Liver (tissue), 9 donors: ENCODE data around the gene LIPC. TPM values are rescaled to one million over a fixed set of nuclear protein-coding genes. Genes with fewer than 3 reads are reported as not detected.

Source experiments
- DNase-seq: peaks from one replicate; pipeline ENCODE4 v3.0.0-alpha.2; 2017; ENCODE audit warnings: low spot score
- H3K27ac ChIP-seq, 2 donors: one replicate each; pipeline ENCODE4 v1.7.0; 2013; ENCODE audit warnings: inconsistent platforms in 2 of 2, low read length in 2 of 2, control low read depth in 1 of 2, low read depth in 1 of 2, mild to moderate bottlenecking in 1 of 2
- H3K27me3 ChIP-seq, 4 donors: one replicate each; pipeline versions ENCODE4 v1.6.1 to v1.7.0; 2013; ENCODE audit warnings: low read length in 3 of 4, inconsistent platforms in 1 of 4, mild to moderate bottlenecking in 1 of 4, moderate library complexity in 1 of 4; ENCODE audit not compliant: control insufficient read depth in 4 of 4, insufficient read depth in 4 of 4
- H3K36me3 ChIP-seq, 4 donors: one replicate each; pipeline versions ENCODE4 v1.6.1 to v1.7.0; 2013; ENCODE audit warnings: low read length in 3 of 4, mild to moderate bottlenecking in 3 of 4, low read depth in 1 of 4, moderate library complexity in 1 of 4; ENCODE audit not compliant: control insufficient read depth in 4 of 4, insufficient read depth in 3 of 4
- H3K4me1 ChIP-seq, 4 donors: one replicate each; pipeline versions ENCODE4 v1.6.1 to v1.7.0; 2013; ENCODE audit warnings: low read length in 3 of 4, mild to moderate bottlenecking in 3 of 4, moderate library complexity in 1 of 4; ENCODE audit not compliant: control insufficient read depth in 4 of 4, insufficient read depth in 4 of 4
- H3K4me3 ChIP-seq, 3 donors: one replicate each; pipeline versions ENCODE4 v1.6.1 to v1.7.0; 2013; ENCODE audit warnings: low read length in 3 of 3, control low read depth in 1 of 3, low read depth in 1 of 3, mild to moderate bottlenecking in 1 of 3
- H3K9ac ChIP-seq, 2 donors: one replicate each; pipeline ENCODE4 v1.7.0; 2013; ENCODE audit warnings: low read length in 2 of 2, mild to moderate bottlenecking in 2 of 2, moderate library complexity in 2 of 2, control low read depth in 1 of 2, low read depth in 1 of 2
- H3K9me3 ChIP-seq, 4 donors: one replicate each; pipeline versions ENCODE4 v1.6.1 to v1.7.0; 2013; ENCODE audit warnings: low read length in 3 of 4; ENCODE audit not compliant: control insufficient read depth in 4 of 4
- ATF3 ChIP-seq: IDR thresholded peaks from 2 replicates; pipeline ENCODE4 v1.6.1; 2016; ENCODE audit warnings: antibody characterized with exemption
- CTCF ChIP-seq: fragments of 150-350 bp; IDR thresholded peaks from 2 replicates; pipeline ENCODE4 v1.5.1; 2017; ENCODE audit warnings: improper control_type of control experiment, low read depth, low read length; ENCODE audit not compliant: missing input control
- EGR1 ChIP-seq, 2 donors: IDR thresholded peaks; 2 replicates each; pipeline ENCODE4 v1.6.1; 2016 to 2018; ENCODE audit warnings: antibody characterized with exemption in 2 of 2, low read depth in 2 of 2
- FOXA1 ChIP-seq: IDR thresholded peaks from 2 replicates; pipeline ENCODE4 v1.6.1; 2016; ENCODE audit warnings: antibody characterized with exemption
- FOXA2 ChIP-seq: IDR thresholded peaks from 2 replicates; pipeline ENCODE4 v1.6.1; 2016; ENCODE audit warnings: antibody characterized with exemption
- GABPA ChIP-seq, 2 donors: IDR thresholded peaks in 1 of 2; conservative IDR thresholded peaks in 1 of 2; 2 replicates each; pipeline ENCODE4 v1.6.1; 2016; ENCODE audit warnings: antibody characterized with exemption in 2 of 2, mild to moderate bottlenecking in 1 of 2, moderate library complexity in 1 of 2
- HNF4A ChIP-seq, 2 donors: conservative IDR thresholded peaks; 2 replicates each; pipeline ENCODE4 v1.6.1; 2016; ENCODE audit warnings: antibody characterized with exemption in 2 of 2, mild to moderate bottlenecking in 2 of 2
- HNF4G ChIP-seq: IDR thresholded peaks from 2 replicates; pipeline ENCODE4 v1.6.1; 2016; ENCODE audit warnings: antibody characterized with exemption
- JUND ChIP-seq, 2 donors: IDR thresholded peaks; 2 replicates each; pipeline ENCODE4 v1.6.1; 2016; ENCODE audit warnings: antibody characterized with exemption in 2 of 2
- MAX ChIP-seq: IDR thresholded peaks from 2 replicates; pipeline ENCODE4 v1.6.1; 2016; ENCODE audit warnings: antibody characterized with exemption
- NR2F2 ChIP-seq: IDR thresholded peaks from 2 replicates; pipeline ENCODE4 v1.6.1; 2016; ENCODE audit warnings: antibody characterized with exemption
- RAD21 ChIP-seq, 2 donors: IDR thresholded peaks; 2 replicates each; pipeline ENCODE4 v1.6.1; 2016; ENCODE audit warnings: antibody characterized with exemption in 2 of 2, mild to moderate bottlenecking in 2 of 2
- REST ChIP-seq: IDR thresholded peaks from 2 replicates; pipeline ENCODE4 v1.6.1; 2016; ENCODE audit warnings: antibody characterized with exemption, mild to moderate bottlenecking
- RXRA ChIP-seq, 2 donors: IDR thresholded peaks; 2 replicates each; pipeline ENCODE4 v1.6.1; 2017 to 2018; ENCODE audit warnings: antibody characterized with exemption in 2 of 2, mild to moderate bottlenecking in 1 of 2
- SP1 ChIP-seq: IDR thresholded peaks from 2 replicates; pipeline ENCODE4 v1.6.1; 2018; ENCODE audit warnings: antibody characterized with exemption, mild to moderate bottlenecking
- TAF1 ChIP-seq: conservative IDR thresholded peaks from 2 replicates; pipeline ENCODE4 v1.6.1; 2016; ENCODE audit warnings: antibody characterized with exemption, mild to moderate bottlenecking
- YY1 ChIP-seq: IDR thresholded peaks from 2 replicates; pipeline ENCODE4 v1.6.1; 2016; ENCODE audit warnings: antibody characterized with exemption, mild to moderate bottlenecking
- ZBTB33 ChIP-seq: IDR thresholded peaks from 2 replicates; pipeline ENCODE4 v1.6.1; 2016; ENCODE audit warnings: antibody characterized with exemption
- WGBS: extraction: QIAGEN DNeasy Blood & Tissue Kit; methylation state at CpG from one replicate; pipeline ENCODE4 v1.1.7; 2013; 5-methylcytosine and 5-hydroxymethylcytosine counted together
- polyA plus RNA-seq, 2 donors: library from polyadenylated mRNA; stranded (reverse) in 1 of 2; unstranded in 1 of 2; fragments of 200-250 nt in 1 of 2; fragments of >200 nt in 1 of 2; fragmentation: Nextera tagmentation in 1 of 2; extraction: Ambion mirVana in 1 of 2; gene quantifications; one replicate each; pipeline versions ENCODE4 v1.2.1 to v1.2.3, GENCODE V29; 2013 to 2015
- total RNA-seq, 2 donors: library from RNA; depleted of rRNA; stranded (reverse); fragments of >200 nt; gene quantifications; one replicate each; pipeline ENCODE4 v1.2.3, GENCODE V29; 2014
- donor health status: healthy.
- donor health status: healthy.
- donor health status: healthy.
- donor health status: healthy.
- donor health status: healthy.

Gene LIPC
- total and polyA plus RNA-seq, 4 donors: 60.1 to 268 (median 131) TPM

- no peaks in the 10 kb centered on the region for H3K27me3 ChIP-seq
- H3K9ac ChIP-seq: no peak overlapping the region
- no peaks in the 10 kb centered on the region for H3K36me3 ChIP-seq
- no peak for DNase-seq
- H3K9me3 ChIP-seq: no peaks in the 10 kb centered on the region
- TF ChIP-seq MAX (no peak), GABPA (IDR thresholded peaks at IDR 0.05 in 1 of 2, conservative IDR thresholded peaks at IDR 0.05 in 1 of 2) (no peak), EGR1 (IDR thresholded peaks at IDR 0.05; ENCODE audit: low read depth in 2 of 2) (no peak), REST (no peak), FOXA2 (no peak), RAD21 (IDR thresholded peaks at IDR 0.05) (no peak), SP1 (no peak), YY1 (no peak), ATF3 (no peak), JUND (IDR thresholded peaks at IDR 0.05) (no peak), ZBTB33 (no peak), HNF4A (conservative IDR thresholded peaks at IDR 0.05) (no peak), HNF4G (no peak), CTCF (no peak), NR2F2 (no peak), RXRA (IDR thresholded peaks at IDR 0.05) (no peak), FOXA1 (no peak), TAF1 (no peak)
- H3K4me1 ChIP-seq: peaks cover 4 to 29% (median 22%) of the 10 kb centered on the region in 4 donors
- 71% methylated on average over 3 of the region's 3 CpGs for WGBS
- H3K4me3 ChIP-seq: no peak overlapping the region
- no peak overlapping the region for H3K27ac ChIP-seq
Measured at GRCh38 chr15:58386641-58387040, 45.1 kb upstream of the LIPC start.
